SU-DHL-6 (cell line): ENCODE data around the gene CC2D1A.

ENCODE experiments used
- CTCF ChIP-seq: fragments of 200-600 bp; sonication (generic); IDR thresholded peaks from one replicate; pipeline ENCODE4 v1.5.1; 2017; ENCODE audit warnings: antibody characterized with exemption, mild to moderate bottlenecking, low read length, moderate library complexity; ENCODE audit not compliant: insufficient read depth, poor library complexity, severe bottlenecking
- EZH2phosphoT487 ChIP-seq: fragments of 200-600 bp; sonication (generic), shearing (Covaris generic); conservative IDR thresholded peaks from 2 replicates; pipeline ENCODE4 v1.6.1; 2018; ENCODE audit warnings: mild to moderate bottlenecking, antibody characterized with exemption, low read length, moderate library complexity, mixed read lengths

GRCh38 chr19:13899912-13900584 is 6.0 kb upstream of the CC2D1A start:
- TF ChIP-seq CTCF, result no peak
- TF ChIP-seq EZH2phosphoT487, result no peak
